Endothelial cell of umbilical vein (primary cell): ENCODE measurements around the gene SLC1A4. TPM values are rescaled to one million over a fixed set of nuclear protein-coding genes. Genes with fewer than 3 reads are reported as not detected.

Experiments
- BruUV-seq: library from RNA; stranded (reverse); fragments of 400-500 nt; replicated peaks from 2 replicates; lab custom pipeline; 2021; lab: Mats Ljungman, UMichigan
- CTCF ChIA-PET: fragments of 300-600, 350-600 bp; sonication (Branson Sonifier 250); formaldehyde crosslinking; loops from one replicate; lab custom pipeline; 2021; ENCODE audit warnings: antibody characterized with exemption, inconsistent platforms; lab: Charles Lee
- POLR2A ChIA-PET: fragments of 300-600, 350-600 bp; sonication (Branson Sonifier 250); formaldehyde crosslinking; loops from one replicate; lab custom pipeline; 2021; ENCODE audit warnings: antibody characterized with exemption, inconsistent platforms; lab: Charles Lee
- DNase-seq: peaks from one replicate; pipeline ENCODE4 v3.0.0-alpha.2; 2011; ENCODE audit warnings: low read depth, low spot score
- FAIRE-seq: peaks from 2 replicates; lab custom pipeline; 2011; peaks lifted over from hg19 to GRCh38; lab: Jason Lieb, UNC
- H2AFZ ChIP-seq: 2 replicates; pipeline ENCODE4 v1.6.0; 2012; ENCODE audit warnings: low read depth, low read length, control low read depth, inconsistent platforms
- H3K27ac ChIP-seq: 2 replicates; pipeline ENCODE4 v1.5.1; 2011; ENCODE audit warnings: low read depth, mild to moderate bottlenecking, control low read depth, low read length, moderate library complexity; ENCODE audit not compliant: insufficient read depth
- H3K27me3 ChIP-seq, 2 experiments: 2 replicates each; pipeline versions ENCODE4 v1.6.0 to v1.6.1; 2011; ENCODE audit warnings: low read length in 2 of 2, mixed read lengths in 1 of 2; ENCODE audit not compliant: control insufficient read depth in 2 of 2, insufficient read depth in 2 of 2
- H3K36me3 ChIP-seq, 2 experiments: 2 replicates in 1 of 2; 3 replicates in 1 of 2; pipeline ENCODE4 v1.5.1; 2011; ENCODE audit warnings: low read length in 2 of 2, mild to moderate bottlenecking in 1 of 2, moderate library complexity in 1 of 2; ENCODE audit not compliant: control insufficient read depth in 2 of 2, insufficient read depth in 2 of 2; ENCODE audit errors: extremely low read depth in 1 of 2
- H3K4me1 ChIP-seq: 3 replicates; pipeline ENCODE4 v1.5.1; 2011; ENCODE audit warnings: mild to moderate bottlenecking, low read length; ENCODE audit not compliant: control insufficient read depth, insufficient read depth; ENCODE audit errors: extremely low read depth
- H3K4me2 ChIP-seq: 2 replicates; pipeline ENCODE4 v1.6.1; 2011; ENCODE audit warnings: low read length, control low read depth, mixed read lengths; ENCODE audit not compliant: insufficient read depth
- H3K4me3 ChIP-seq, 3 experiments: fragments of 200-600 bp in 1 of 3; sonication (generic), shearing (Covaris generic) in 1 of 3; replicated peaks in 1 of 3; 2 replicates each; pipeline ENCODE4 v1.5.1; 2011 to 2016; ENCODE audit warnings: control low read depth in 3 of 3, low read length in 3 of 3, mild to moderate bottlenecking in 2 of 3, inconsistent platforms in 1 of 3, low read depth in 1 of 3, moderate library complexity in 1 of 3; ENCODE audit not compliant: insufficient read depth in 1 of 3
- H3K79me2 ChIP-seq: 2 replicates; pipeline ENCODE4 v1.6.0; 2012; ENCODE audit warnings: low read length, inconsistent platforms; ENCODE audit not compliant: control insufficient read depth, insufficient read depth
- H3K9ac ChIP-seq: replicated peaks from 2 replicates; pipeline ENCODE3; 2011; ENCODE audit warnings: low read length, control low read depth; ENCODE audit not compliant: insufficient read depth; ENCODE audit errors: extremely low read depth
- H3K9me1 ChIP-seq: replicated peaks from 3 replicates; pipeline ENCODE4 v1.6.0; 2011; ENCODE audit warnings: mild to moderate bottlenecking, low read length; ENCODE audit not compliant: control insufficient read depth, insufficient read depth; ENCODE audit errors: extremely low read depth
- H3K9me3 ChIP-seq: replicated peaks from 2 replicates; pipeline ENCODE4 v1.5.1; 2012; ENCODE audit warnings: low read length, inconsistent platforms; ENCODE audit not compliant: control insufficient read depth, insufficient read depth
- H4K20me1 ChIP-seq: replicated peaks from 2 replicates; pipeline ENCODE3; 2011; ENCODE audit warnings: mild to moderate bottlenecking, low read length; ENCODE audit not compliant: control insufficient read depth, insufficient read depth; ENCODE audit errors: extremely low read depth
- EZH2 ChIP-seq: IDR thresholded peaks from 2 replicates; pipeline ENCODE4 v1.6.1; 2012; ENCODE audit warnings: borderline replicate concordance, low read depth, mild to moderate bottlenecking, moderate library complexity, low read length, inconsistent platforms; ENCODE audit not compliant: severe bottlenecking
- FOS ChIP-seq: IDR thresholded peaks from 2 replicates; pipeline ENCODE4 v1.6.1; 2011; ENCODE audit warnings: mild to moderate bottlenecking, low read length, moderate library complexity, borderline replicate concordance; ENCODE audit not compliant: insufficient read depth
- GATA2 ChIP-seq: IDR thresholded peaks from 2 replicates; pipeline ENCODE4 v1.7.0; 2011; ENCODE audit warnings: low read depth, mild to moderate bottlenecking, moderate library complexity, mixed read lengths, low read length; ENCODE audit not compliant: insufficient read length, insufficient read depth
- JUN ChIP-seq: IDR thresholded peaks from 2 replicates; pipeline ENCODE4 v1.6.1; 2011; ENCODE audit warnings: borderline replicate concordance, low read depth; ENCODE audit not compliant: insufficient read length, insufficient read depth
- MAX ChIP-seq: IDR thresholded peaks from 2 replicates; pipeline ENCODE4 v1.6.1; 2011; ENCODE audit not compliant: insufficient read depth, insufficient read length
- MYC ChIP-seq: IDR thresholded peaks from one replicate; pipeline ENCODE4 v1.6.1; 2011; ENCODE audit warnings: mild to moderate bottlenecking, low read depth, low read length
- POLR2A ChIP-seq: IDR thresholded peaks from 2 replicates; pipeline ENCODE4 v1.6.1; 2012; ENCODE audit warnings: low read depth, mild to moderate bottlenecking, control low read depth, low read length
- POLR2AphosphoS5 ChIP-seq: IDR thresholded peaks from 2 replicates; pipeline ENCODE4 v1.6.1; 2012; ENCODE audit warnings: low read depth, mild to moderate bottlenecking, control low read depth, low read length, moderate library complexity; ENCODE audit not compliant: insufficient read depth
- dilution Hi-C: fragments of 300-500 bp; cut with MboI; formaldehyde crosslinking; loops from one replicate; pipeline ENCODE4 v1.15.0; 2019; ENCODE audit warnings: low sequenced_read_pairs; ENCODE audit not compliant: extremely low pct_ligation_motif_present
- intact Hi-C: fragments of 100-400 bp; cut with micrococcal nuclease; formaldehyde crosslinking; loops from one replicate; pipeline ENCODE4 v1.10.0; 2022
- polyA plus RNA-seq, 4 experiments: library from polyadenylated mRNA; depleted of rRNA in 3 of 4; stranded (reverse) in 3 of 4; unstranded in 1 of 4; fragments of >200 nt; gene quantifications; 2 replicates each; pipeline versions ENCODE4 v1.2.1 to v1.2.3, GENCODE V29; 2011 to 2012; ENCODE audit warnings: missing spikeins in 1 of 4
- total RNA-seq: library from RNA; stranded (reverse); gene quantifications from 2 replicates; pipeline ENCODE4 v1.2.3, GENCODE V29; 2021
- TF ChIP-seq, protein P1 (sequence below), 2 donors: IDR thresholded peaks; 1 replicate in 1 of 2; 2 replicates in 1 of 2; pipeline ENCODE4 v1.5.1; 2011; ENCODE audit warnings: low read length in 2 of 2, mild to moderate bottlenecking in 2 of 2, moderate library complexity in 2 of 2, control low read depth in 1 of 2, inconsistent platforms in 1 of 2, low read depth in 1 of 2; ENCODE audit not compliant: insufficient read depth in 1 of 2; ENCODE audit errors: extremely low read depth in 1 of 2

The SLC1A4 gene
- total and polyA plus RNA-seq, 2 donors (not counting 3 experiments of a cell fraction or from before 2014, with no cell fraction given): 9.9 to 13.9 TPM

GRCh38 chr2:65000644-65001043 is 11.4 kb downstream of the SLC1A4 start:
- TF ChIP-seq EZH2 (no peak), MAX (no peak), GATA2 (no peak), JUN (no peak), FOS (no peak), MYC (no peak), POLR2A (no peak), POLR2AphosphoS5 (no peak)
- TF ChIP-seq, protein P1, sequence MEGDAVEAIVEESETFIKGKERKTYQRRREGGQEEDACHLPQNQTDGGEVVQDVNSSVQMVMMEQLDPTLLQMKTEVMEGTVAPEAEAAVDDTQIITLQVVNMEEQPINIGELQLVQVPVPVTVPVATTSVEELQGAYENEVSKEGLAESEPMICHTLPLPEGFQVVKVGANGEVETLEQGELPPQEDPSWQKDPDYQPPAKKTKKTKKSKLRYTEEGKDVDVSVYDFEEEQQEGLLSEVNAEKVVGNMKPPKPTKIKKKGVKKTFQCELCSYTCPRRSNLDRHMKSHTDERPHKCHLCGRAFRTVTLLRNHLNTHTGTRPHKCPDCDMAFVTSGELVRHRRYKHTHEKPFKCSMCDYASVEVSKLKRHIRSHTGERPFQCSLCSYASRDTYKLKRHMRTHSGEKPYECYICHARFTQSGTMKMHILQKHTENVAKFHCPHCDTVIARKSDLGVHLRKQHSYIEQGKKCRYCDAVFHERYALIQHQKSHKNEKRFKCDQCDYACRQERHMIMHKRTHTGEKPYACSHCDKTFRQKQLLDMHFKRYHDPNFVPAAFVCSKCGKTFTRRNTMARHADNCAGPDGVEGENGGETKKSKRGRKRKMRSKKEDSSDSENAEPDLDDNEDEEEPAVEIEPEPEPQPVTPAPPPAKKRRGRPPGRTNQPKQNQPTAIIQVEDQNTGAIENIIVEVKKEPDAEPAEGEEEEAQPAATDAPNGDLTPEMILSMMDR (IDR thresholded peaks at IDR 0.05; ENCODE audit: extremely low read depth in 1 of 2, insufficient read depth in 1 of 2, low read depth in 1 of 2, low read length in 2 of 2): no peak
- Histone ChIP-seq H3K36me3 (no peaks in the 10 kb centered on the region), H3K4me3 (no peak overlapping the region), H3K9me3 (no peaks in the 10 kb centered on the region), H3K27ac (no peak overlapping the region), H3K4me1 (peaks cover 11% of the 10 kb centered on the region), H4K20me1 (no peaks in the 10 kb centered on the region), H3K4me2 (no peak overlapping the region), H3K9ac (no peak overlapping the region), H3K9me1 (no peaks in the 10 kb centered on the region), H2AFZ (no peak overlapping the region), H3K27me3 (no peaks in the 10 kb centered on the region), H3K79me2 (no peaks in the 10 kb centered on the region)
- intact Hi-C loops: no loop called here
- ChIA-PET POLR2A (no interaction called here), CTCF (no interaction called here)
- FAIRE-seq: no peak
- dilution Hi-C loops: no loop called here
- no peak for DNase-seq
- BruUV-seq: no TSS peak
